ENCODE results near the gene ISYNA1.

ISYNA1 gene

GRCh38 chr19:18480006-18480691 is 42.2 kb upstream of the ISYNA1 start:
- no CpG with 5 or more reads among the region's 13 CpGs for WGBS (ENCODE audit: extremely low coverage, insufficient coverage, low lambda C conversion rate)

GRCh38 chr19:18478545-18479311 is 40.8 kb upstream of the ISYNA1 start:
- Histone ChIP-seq H3K27me3 (ENCODE audit: insufficient read depth, low read length, poor library complexity) (no peaks in the 10 kb centered on the region), H3K27ac (ENCODE audit: low read depth, low read length) (no peak overlapping the region), H2BK120ac (ENCODE audit: low read depth, low read length) (no peak overlapping the region), H3K4me3 (ENCODE audit: low read length) (no peak overlapping the region), H4K5ac (ENCODE audit: low read length) (no peak overlapping the region), H2BK5ac (ENCODE audit: low read length) (no peak overlapping the region), H2BK15ac (replicated peaks; ENCODE audit: low read depth) (no peak overlapping the region), H3K36me3 (ENCODE audit: control insufficient read depth, insufficient read depth, low read length) (no peaks in the 10 kb centered on the region), H3K18ac (ENCODE audit: low read length) (peak overlapping the region; percentile 7), H2AK5ac (ENCODE audit: low read length) (no peak overlapping the region), H3K79me2 (ENCODE audit: control insufficient read depth, insufficient read depth, low read length) (peaks cover 7% of the 10 kb centered on the region), H3K9ac (ENCODE audit: low read length) (no peak overlapping the region), H3K4me1 (ENCODE audit: control insufficient read depth, low read depth, low read length) (no peaks in the 10 kb centered on the region), H3K4ac (ENCODE audit: low read depth, low read length) (no peak overlapping the region), H3K23ac (ENCODE audit: low read length) (no peak overlapping the region), H3K56ac (ENCODE audit: low read length) (peak overlapping the region; percentile 56), H3K79me1 (ENCODE audit: low read length) (peaks cover 27% of the 10 kb centered on the region), H3K4me2 (ENCODE audit: low read length) (no peak overlapping the region), H4K8ac (ENCODE audit: low read depth, low read length) (no peak overlapping the region)
- no CpG with 5 or more reads among the region's 17 CpGs for WGBS (ENCODE audit: extremely low coverage, insufficient coverage, low lambda C conversion rate)
- DNase-seq, result peak; percentile 84

More at GRCh38 chr19:18480006-18480691, 42.2 kb upstream of the ISYNA1 start:
- Histone ChIP-seq H3K27ac (ENCODE audit: low read depth, low read length) (no peak overlapping the region), H2BK15ac (replicated peaks; ENCODE audit: low read depth) (no peak overlapping the region), H2AK5ac (ENCODE audit: low read length) (no peak overlapping the region), H3K23ac (ENCODE audit: low read length) (no peak overlapping the region), H3K27me3 (ENCODE audit: insufficient read depth, low read length, poor library complexity) (no peaks in the 10 kb centered on the region), H3K18ac (ENCODE audit: low read length) (no peak overlapping the region), H3K4me1 (ENCODE audit: control insufficient read depth, low read depth, low read length) (no peaks in the 10 kb centered on the region), H2BK5ac (ENCODE audit: low read length) (no peak overlapping the region), H3K79me1 (ENCODE audit: low read length) (peaks cover 28% of the 10 kb centered on the region), H3K56ac (ENCODE audit: low read length) (no peak overlapping the region), H3K4me2 (ENCODE audit: low read length) (no peak overlapping the region), H3K79me2 (ENCODE audit: control insufficient read depth, insufficient read depth, low read length) (peaks cover 13% of the 10 kb centered on the region), H3K36me3 (ENCODE audit: control insufficient read depth, insufficient read depth, low read length) (no peaks in the 10 kb centered on the region), H4K8ac (ENCODE audit: low read depth, low read length) (no peak overlapping the region), H3K9ac (ENCODE audit: low read length) (no peak overlapping the region), H3K4me3 (ENCODE audit: low read length) (no peak overlapping the region), H3K4ac (ENCODE audit: low read depth, low read length) (no peak overlapping the region), H2BK120ac (ENCODE audit: low read depth, low read length) (no peak overlapping the region), H4K5ac (ENCODE audit: low read length) (no peak overlapping the region)
- DNase-seq, result no peak

- no peak overlapping the region for H3K23ac ChIP-seq (ENCODE audit: low read length)
- H2BK5ac ChIP-seq (ENCODE audit: low read length), result no peak overlapping the region
- no peak overlapping the region for H3K4ac ChIP-seq (ENCODE audit: low read depth, low read length)
- no peak overlapping the region for H4K8ac ChIP-seq (ENCODE audit: low read depth, low read length)
- no peak for DNase-seq
- H2BK15ac ChIP-seq (replicated peaks; ENCODE audit: low read depth), result no peak overlapping the region
- H3K79me1 ChIP-seq (ENCODE audit: low read length), result peaks cover 22% of the 10 kb centered on the region
- WGBS (ENCODE audit: extremely low coverage, insufficient coverage, low lambda C conversion rate), result no CpG with 5 or more reads among the region's 8 CpGs
- H3K27me3 ChIP-seq (ENCODE audit: insufficient read depth, low read length, poor library complexity), result no peaks in the 10 kb centered on the region
- H3K79me2 ChIP-seq (ENCODE audit: control insufficient read depth, insufficient read depth, low read length), result peaks cover 7% of the 10 kb centered on the region
- H4K5ac ChIP-seq (ENCODE audit: low read length), result no peak overlapping the region
- H3K56ac ChIP-seq (ENCODE audit: low read length), result no peak overlapping the region
- no peaks in the 10 kb centered on the region for H3K36me3 ChIP-seq (ENCODE audit: control insufficient read depth, insufficient read depth, low read length)
- H3K4me2 ChIP-seq (ENCODE audit: low read length), result no peak overlapping the region
- H3K4me1 ChIP-seq (ENCODE audit: control insufficient read depth, low read depth, low read length), result no peaks in the 10 kb centered on the region
- H2BK120ac ChIP-seq (ENCODE audit: low read depth, low read length), result no peak overlapping the region
- H2AK5ac ChIP-seq (ENCODE audit: low read length), result no peak overlapping the region
- H3K18ac ChIP-seq (ENCODE audit: low read length), result no peak overlapping the region
- no peak overlapping the region for H3K9ac ChIP-seq (ENCODE audit: low read length)
- no peak overlapping the region for H3K27ac ChIP-seq (ENCODE audit: low read depth, low read length)
- H3K4me3 ChIP-seq (ENCODE audit: low read length), result no peak overlapping the region
Measured at GRCh38 chr19:18477974-18478373, 40.0 kb upstream of the ISYNA1 start.

GRCh38 chr19:18477042-18477779 is 39.3 kb upstream of the ISYNA1 start:
- no peak overlapping the region for H3K4ac ChIP-seq (ENCODE audit: low read depth, low read length)
- H3K4me1 ChIP-seq (ENCODE audit: control insufficient read depth, low read depth, low read length), result no peaks in the 10 kb centered on the region
- H3K18ac ChIP-seq (ENCODE audit: low read length), result no peak overlapping the region
- H2BK120ac ChIP-seq (ENCODE audit: low read depth, low read length), result no peak overlapping the region
- H2BK5ac ChIP-seq (ENCODE audit: low read length), result no peak overlapping the region
- peak; percentile 48 for DNase-seq
- no peak overlapping the region for H2AK5ac ChIP-seq (ENCODE audit: low read length)
- no peak overlapping the region for H2BK15ac ChIP-seq (replicated peaks; ENCODE audit: low read depth)
- no peaks in the 10 kb centered on the region for H3K36me3 ChIP-seq (ENCODE audit: control insufficient read depth, insufficient read depth, low read length)
- H4K5ac ChIP-seq (ENCODE audit: low read length), result no peak overlapping the region
- H3K23ac ChIP-seq (ENCODE audit: low read length), result no peak overlapping the region
- H3K4me2 ChIP-seq (ENCODE audit: low read length), result no peak overlapping the region
- peaks cover 7% of the 10 kb centered on the region for H3K79me2 ChIP-seq (ENCODE audit: control insufficient read depth, insufficient read depth, low read length)
- no peak overlapping the region for H3K4me3 ChIP-seq (ENCODE audit: low read length)
- no peak overlapping the region for H3K56ac ChIP-seq (ENCODE audit: low read length)
- WGBS (ENCODE audit: extremely low coverage, insufficient coverage, low lambda C conversion rate), result no CpG with 5 or more reads among the region's 24 CpGs
- H3K27ac ChIP-seq (ENCODE audit: low read depth, low read length), result no peak overlapping the region
- H3K27me3 ChIP-seq (ENCODE audit: insufficient read depth, low read length, poor library complexity), result no peaks in the 10 kb centered on the region
- no peak overlapping the region for H3K9ac ChIP-seq (ENCODE audit: low read length)
- H4K8ac ChIP-seq (ENCODE audit: low read depth, low read length), result no peak overlapping the region
- H3K79me1 ChIP-seq (ENCODE audit: low read length), result peaks cover 21% of the 10 kb centered on the region

- no peak for DNase-seq
- no peak overlapping the region for H3K4me2 ChIP-seq (ENCODE audit: low read length)
- H3K18ac ChIP-seq (ENCODE audit: low read length), result no peak overlapping the region
- H2BK15ac ChIP-seq (replicated peaks; ENCODE audit: low read depth), result no peak overlapping the region
- H3K27ac ChIP-seq (ENCODE audit: low read depth, low read length), result no peak overlapping the region
- peaks cover 7% of the 10 kb centered on the region for H3K79me2 ChIP-seq (ENCODE audit: control insufficient read depth, insufficient read depth, low read length)
- H2AK5ac ChIP-seq (ENCODE audit: low read length), result no peak overlapping the region
- WGBS (ENCODE audit: extremely low coverage, insufficient coverage, low lambda C conversion rate), result no CpG with 5 or more reads among the region's 14 CpGs
- no peak overlapping the region for H4K8ac ChIP-seq (ENCODE audit: low read depth, low read length)
- no peaks in the 10 kb centered on the region for H3K27me3 ChIP-seq (ENCODE audit: insufficient read depth, low read length, poor library complexity)
- no peak overlapping the region for H3K9ac ChIP-seq (ENCODE audit: low read length)
- no peak overlapping the region for H2BK120ac ChIP-seq (ENCODE audit: low read depth, low read length)
- H4K5ac ChIP-seq (ENCODE audit: low read length), result no peak overlapping the region
- H3K79me1 ChIP-seq (ENCODE audit: low read length), result peaks cover 19% of the 10 kb centered on the region
- no peak overlapping the region for H2BK5ac ChIP-seq (ENCODE audit: low read length)
- H3K23ac ChIP-seq (ENCODE audit: low read length), result no peak overlapping the region
- no peaks in the 10 kb centered on the region for H3K36me3 ChIP-seq (ENCODE audit: control insufficient read depth, insufficient read depth, low read length)
- H3K56ac ChIP-seq (ENCODE audit: low read length), result no peak overlapping the region
- no peak overlapping the region for H3K4me3 ChIP-seq (ENCODE audit: low read length)
- H3K4me1 ChIP-seq (ENCODE audit: control insufficient read depth, low read depth, low read length), result no peaks in the 10 kb centered on the region
- H3K4ac ChIP-seq (ENCODE audit: low read depth, low read length), result no peak overlapping the region
Measured at GRCh38 chr19:18476507-18477041, 38.6 kb upstream of the ISYNA1 start.
